ENCODE measurements around the gene AZIN2. TPM values are rescaled to one million over a fixed set of nuclear protein-coding genes. Genes with fewer than 3 reads are reported as not detected.
"Not testable (repeated sequence)": the region's sequence is repeated elsewhere in the genome, so short reads cannot be mapped to it uniquely, and the experiment has no call there.

Gene AZIN2
- total and polyA plus RNA-seq, 4 donors = 0.68 to 2.6 (median 0.74) TPM

- 89% methylated on average over 9 of the region's 9 CpGs for WGBS
- H3K27me3 ChIP-seq (ENCODE audit: control insufficient read depth in 4 of 4, insufficient read depth in 4 of 4, low read length in 3 of 4); H3K36me3 ChIP-seq (ENCODE audit: control insufficient read depth in 4 of 4, insufficient read depth in 3 of 4, low read depth in 1 of 4, low read length in 3 of 4); DNase-seq (ENCODE audit: low spot score); H3K9ac ChIP-seq (ENCODE audit: low read depth in 1 of 2, low read length in 2 of 2); H3K4me1 ChIP-seq (ENCODE audit: control insufficient read depth in 4 of 4, insufficient read depth in 4 of 4, low read length in 3 of 4); H3K4me3 ChIP-seq (ENCODE audit: low read depth in 1 of 3, low read length in 3 of 3); H3K27ac ChIP-seq (ENCODE audit: low read depth in 1 of 2, low read length in 2 of 2): not testable (repeated sequence)
- peaks cover 8 to 23% (median 9%) of the 10 kb centered on the region in 4 donors for H3K9me3 ChIP-seq (ENCODE audit: control insufficient read depth in 4 of 4, low read length in 3 of 4)
These were observed 16.7 kb upstream of the AZIN2 start for GRCh38 chr1:33064284-33064683.

- no peak overlapping the region for H3K27ac ChIP-seq (ENCODE audit: low read depth in 1 of 2, low read length in 2 of 2)
- no peaks in the 10 kb centered on the region for H3K36me3 ChIP-seq (ENCODE audit: control insufficient read depth in 4 of 4, insufficient read depth in 3 of 4, low read depth in 1 of 4, low read length in 3 of 4)
- peaks cover 8 to 23% (median 9%) of the 10 kb centered on the region in 4 donors for H3K9me3 ChIP-seq (ENCODE audit: control insufficient read depth in 4 of 4, low read length in 3 of 4)
- H3K4me1 ChIP-seq (ENCODE audit: control insufficient read depth in 4 of 4, insufficient read depth in 4 of 4, low read length in 3 of 4) = no peaks in the 10 kb centered on the region
- H3K9ac ChIP-seq (ENCODE audit: low read depth in 1 of 2, low read length in 2 of 2) = no peak overlapping the region
- 89% methylated on average over 10 of the region's 10 CpGs for WGBS
- H3K4me3 ChIP-seq (ENCODE audit: low read depth in 1 of 3, low read length in 3 of 3) = no peak overlapping the region
- H3K27me3 ChIP-seq (ENCODE audit: control insufficient read depth in 4 of 4, insufficient read depth in 4 of 4, low read length in 3 of 4) = no peaks in the 10 kb centered on the region
- DNase-seq (ENCODE audit: low spot score) = no peak
- TF ChIP-seq GABPA (IDR thresholded peaks at IDR 0.05 in 1 of 2, conservative IDR thresholded peaks at IDR 0.05 in 1 of 2) (no peak), RXRA (IDR thresholded peaks at IDR 0.05) (no peak), ZBTB33 (IDR thresholded peaks at IDR 0.05) (no peak), CTCF (IDR thresholded peaks at IDR 0.05; ENCODE audit: low read depth, low read length, missing input control) (no peak), RAD21 (IDR thresholded peaks at IDR 0.05) (no peak), EGR1 (IDR thresholded peaks at IDR 0.05; ENCODE audit: low read depth in 2 of 2) (no peak), FOXA2 (IDR thresholded peaks at IDR 0.05) (no peak), MAX (IDR thresholded peaks at IDR 0.05) (no peak), JUND (IDR thresholded peaks at IDR 0.05) (no peak), NR2F2 (IDR thresholded peaks at IDR 0.05) (no peak), FOXA1 (IDR thresholded peaks at IDR 0.05) (no peak), SP1 (IDR thresholded peaks at IDR 0.05) (no peak), TAF1 (conservative IDR thresholded peaks at IDR 0.05) (no peak), HNF4A (conservative IDR thresholded peaks at IDR 0.05) (no peak), ATF3 (IDR thresholded peaks at IDR 0.05) (no peak), YY1 (IDR thresholded peaks at IDR 0.05) (no peak), REST (IDR thresholded peaks at IDR 0.05) (no peak), HNF4G (IDR thresholded peaks at IDR 0.05) (no peak)
These were observed 15.7 kb upstream of the AZIN2 start for GRCh38 chr1:33065301-33065700.

- peaks cover 8 to 23% (median 9%) of the 10 kb centered on the region in 4 donors for H3K9me3 ChIP-seq (ENCODE audit: control insufficient read depth in 4 of 4, low read length in 3 of 4)
- H3K4me1 ChIP-seq (ENCODE audit: control insufficient read depth in 4 of 4, insufficient read depth in 4 of 4, low read length in 3 of 4); H3K27ac ChIP-seq (ENCODE audit: low read depth in 1 of 2, low read length in 2 of 2); H3K4me3 ChIP-seq (ENCODE audit: low read depth in 1 of 3, low read length in 3 of 3); H3K36me3 ChIP-seq (ENCODE audit: control insufficient read depth in 4 of 4, insufficient read depth in 3 of 4, low read depth in 1 of 4, low read length in 3 of 4); H3K9ac ChIP-seq (ENCODE audit: low read depth in 1 of 2, low read length in 2 of 2); DNase-seq (ENCODE audit: low spot score); H3K27me3 ChIP-seq (ENCODE audit: control insufficient read depth in 4 of 4, insufficient read depth in 4 of 4, low read length in 3 of 4): not testable (repeated sequence)
- 94% methylated on average over 3 of the region's 3 CpGs for WGBS
These were observed 14.5 kb upstream of the AZIN2 start for GRCh38 chr1:33066477-33066876.

- whole genome bisulfite sequencing = 47% methylated on average over 2 of the region's 2 CpGs
- H3K27me3 ChIP-seq (ENCODE audit: control insufficient read depth in 4 of 4, insufficient read depth in 4 of 4, low read length in 3 of 4); H3K9ac ChIP-seq (ENCODE audit: low read depth in 1 of 2, low read length in 2 of 2); H3K4me3 ChIP-seq (ENCODE audit: low read depth in 1 of 3, low read length in 3 of 3); H3K27ac ChIP-seq (ENCODE audit: low read depth in 1 of 2, low read length in 2 of 2); H3K4me1 ChIP-seq (ENCODE audit: control insufficient read depth in 4 of 4, insufficient read depth in 4 of 4, low read length in 3 of 4); DNase-seq (ENCODE audit: low spot score); H3K36me3 ChIP-seq (ENCODE audit: control insufficient read depth in 4 of 4, insufficient read depth in 3 of 4, low read depth in 1 of 4, low read length in 3 of 4): not testable (repeated sequence)
- peaks cover 8 to 22% (median 9%) of the 10 kb centered on the region in 4 donors for H3K9me3 ChIP-seq (ENCODE audit: control insufficient read depth in 4 of 4, low read length in 3 of 4)
These were observed 12.8 kb upstream of the AZIN2 start for GRCh38 chr1:33068108-33068507.

Measured in liver (tissue), 9 donors.